GM21723 (cell line): ENCODE data around the gene GPD2.
"Not testable (repeated sequence)": the region's sequence is repeated elsewhere in the genome, so short reads cannot be mapped to it uniquely, and the experiment has no call there.

ENCODE experiments used
- ATAC-seq: cut with Tn5 transposase; IDR thresholded peaks from one replicate; pipeline ENCODE4 v1.9.1; 2021; ENCODE audit warnings: mild to moderate bottlenecking, moderate library complexity; ENCODE audit not compliant: unreplicated experiment

GPD2 gene

GRCh38 chr2:156473445-156473844 is 37.3 kb downstream of the GPD2 start:
- ATAC-seq, result no peak

DNA sequence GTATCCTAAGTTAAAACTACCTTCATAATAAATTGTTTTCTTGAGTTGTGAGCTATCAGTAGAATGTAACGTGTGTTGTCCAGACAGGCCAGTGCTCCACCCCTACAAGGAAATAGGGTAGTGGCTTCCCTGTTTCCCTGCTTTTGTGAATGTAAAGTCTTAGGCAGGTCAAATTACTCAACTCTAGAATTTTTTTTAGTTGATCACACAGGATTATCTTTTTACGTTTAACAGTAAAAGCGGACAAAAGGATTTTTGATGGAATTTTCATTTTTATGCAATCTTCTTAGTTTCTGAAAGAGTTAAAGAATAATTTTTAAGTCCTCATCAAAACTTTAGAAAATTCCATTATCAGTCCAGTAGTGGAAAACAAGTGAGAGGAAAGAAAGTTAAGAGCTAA is 38.2 kb downstream of the GPD2 start:
- no peak for ATAC-seq

DNA sequence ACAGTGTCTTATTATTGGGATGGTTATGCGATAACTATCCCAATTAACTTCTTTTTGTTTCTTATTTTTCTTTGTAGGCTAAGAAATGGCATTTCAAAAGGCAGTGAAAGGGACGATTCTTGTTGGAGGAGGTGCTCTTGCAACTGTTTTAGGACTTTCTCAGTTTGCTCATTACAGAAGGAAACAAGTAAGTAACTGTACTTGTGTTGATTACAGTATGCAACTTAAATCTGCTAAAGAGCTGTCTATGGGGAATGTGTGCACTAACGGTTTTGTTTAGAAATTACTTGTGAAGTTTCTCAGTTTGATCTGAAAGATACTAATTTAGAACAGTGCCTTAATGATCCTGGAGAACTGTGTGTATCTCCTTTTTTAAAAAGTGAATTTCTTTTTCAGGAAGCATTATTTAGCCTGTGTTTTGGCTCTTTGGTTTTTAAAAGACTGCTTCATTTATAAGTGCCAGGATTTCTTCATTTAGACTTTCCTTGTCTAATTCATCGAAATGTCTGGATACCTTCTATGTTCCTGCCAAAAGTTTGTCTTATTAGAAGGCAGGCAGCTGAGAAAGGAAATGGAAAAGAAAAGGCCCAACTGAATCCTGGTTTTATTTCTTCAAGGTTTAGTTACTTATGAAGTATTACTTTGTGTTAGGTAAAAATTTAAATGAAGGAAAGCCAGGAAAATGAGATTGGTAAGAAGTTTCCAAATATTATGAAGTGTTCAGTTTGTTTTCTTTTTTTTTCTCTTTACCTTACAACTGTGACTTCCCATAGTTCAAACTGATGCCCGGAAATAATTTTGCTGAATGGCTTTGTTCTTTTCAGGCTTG is 40.1 kb downstream of the GPD2 start:
- peak; percentile 64 for ATAC-seq

GRCh38 chr2:156476850-156477206 is 40.6 kb downstream of the GPD2 start:
- ATAC-seq, result peak; percentile 77

DNA sequence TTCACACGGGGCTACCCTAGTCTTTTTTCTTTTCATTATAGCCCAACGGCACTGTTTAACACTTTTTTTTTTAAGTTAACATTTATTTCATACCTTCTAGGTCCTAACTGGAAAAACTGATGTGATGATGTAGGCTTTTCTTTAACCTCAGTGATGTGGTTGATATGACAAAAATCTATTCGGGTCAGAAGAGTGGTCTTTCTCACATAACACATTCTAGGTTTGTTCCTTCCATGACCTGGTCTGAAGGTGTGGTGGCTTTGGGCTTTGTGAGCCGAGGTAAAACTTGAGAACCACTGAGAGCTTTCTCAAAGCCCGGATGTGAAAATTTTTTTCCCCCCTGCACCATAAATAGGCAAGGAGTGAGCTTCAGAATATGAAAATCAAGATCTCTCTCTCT is 44.2 kb downstream of the GPD2 start:
- ATAC-seq, result no peak

DNA sequence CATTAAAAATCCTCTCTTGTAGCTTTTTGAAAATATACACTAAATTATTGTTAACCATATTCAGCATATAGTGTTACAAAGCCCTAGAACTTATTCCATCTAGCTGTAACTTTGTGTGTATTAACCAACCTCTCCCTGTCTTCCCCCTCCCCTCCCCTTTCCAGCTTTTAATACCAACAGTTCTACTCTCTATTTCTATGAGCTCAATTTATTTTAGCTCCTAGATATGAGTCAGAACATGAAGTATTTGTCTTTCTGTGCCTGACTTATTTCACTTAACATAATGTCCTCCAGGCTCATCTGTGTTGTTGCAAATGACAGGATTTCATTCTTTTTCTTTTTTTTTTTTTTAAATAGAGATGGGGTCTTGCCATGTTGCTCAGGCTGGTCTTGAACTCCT is 45.1 kb downstream of the GPD2 start:
- ATAC-seq, result no peak

GRCh38 chr2:156483741-156484173 is 47.6 kb downstream of the GPD2 start:
- ATAC-seq, result no peak

GRCh38 chr2:156486147-156486546 is 50.0 kb downstream of the GPD2 start:
- no peak for ATAC-seq

DNA sequence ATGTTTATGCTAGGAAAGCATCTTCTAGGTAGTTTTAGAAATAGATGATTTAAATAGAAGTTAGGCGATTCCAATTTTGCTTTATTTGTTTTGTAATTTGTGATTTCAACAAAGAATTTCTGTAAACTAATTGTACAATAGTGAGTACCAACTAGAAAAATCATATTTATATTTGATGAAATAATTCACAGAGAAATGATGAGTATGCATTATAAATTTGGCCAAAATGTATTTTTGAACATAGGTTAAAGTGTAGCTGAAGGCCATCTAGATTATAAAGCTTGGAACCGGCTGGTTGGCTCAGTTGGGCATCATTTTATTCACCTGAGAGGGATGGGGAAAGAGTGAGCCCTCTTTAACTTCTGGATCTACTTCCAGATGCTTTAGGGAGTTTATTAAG is 50.4 kb downstream of the GPD2 start:
- ATAC-seq, result no peak

DNA sequence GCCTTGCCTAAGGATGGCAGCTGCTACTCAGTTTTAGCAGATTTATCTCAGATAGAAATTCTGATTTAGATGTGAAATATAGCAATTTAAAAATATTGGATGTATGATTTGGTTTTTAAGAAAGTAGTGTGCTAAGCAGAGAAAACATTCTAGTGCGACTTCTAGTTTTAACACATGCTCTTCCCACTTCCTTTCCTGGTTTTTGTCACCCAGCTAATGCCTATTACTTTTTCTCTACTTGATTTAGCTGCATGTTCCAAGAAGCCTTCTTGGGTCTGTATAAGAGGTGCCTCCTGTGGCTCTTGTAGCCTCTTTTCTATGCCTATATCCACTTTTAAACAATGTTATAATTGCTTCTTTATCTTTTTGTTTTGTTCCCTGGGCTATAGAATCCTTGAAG is 53.0 kb downstream of the GPD2 start:
- ATAC-seq, result no peak

GRCh38 chr2:156489750-156490465 is 53.7 kb downstream of the GPD2 start:
- ATAC-seq, result no peak

DNA sequence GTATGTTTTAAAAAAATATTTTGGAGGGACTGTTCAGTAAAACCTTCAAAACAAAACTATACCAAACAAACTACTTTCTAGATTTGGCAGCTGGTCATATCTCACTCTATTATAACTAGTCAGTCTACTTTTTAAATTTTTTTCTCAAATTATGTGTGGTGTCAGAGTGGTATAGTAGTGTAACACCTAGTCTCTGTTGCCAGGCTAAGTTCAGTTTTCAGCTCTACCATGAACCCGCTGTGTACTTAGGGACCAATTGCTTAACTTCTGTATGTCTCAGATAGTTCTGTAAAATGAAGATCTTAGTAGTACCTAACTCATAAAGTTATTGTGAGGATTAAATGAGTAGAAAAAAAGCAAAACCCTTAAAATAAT is 54.3 kb downstream of the GPD2 start:
- ATAC-seq, result no peak

DNA sequence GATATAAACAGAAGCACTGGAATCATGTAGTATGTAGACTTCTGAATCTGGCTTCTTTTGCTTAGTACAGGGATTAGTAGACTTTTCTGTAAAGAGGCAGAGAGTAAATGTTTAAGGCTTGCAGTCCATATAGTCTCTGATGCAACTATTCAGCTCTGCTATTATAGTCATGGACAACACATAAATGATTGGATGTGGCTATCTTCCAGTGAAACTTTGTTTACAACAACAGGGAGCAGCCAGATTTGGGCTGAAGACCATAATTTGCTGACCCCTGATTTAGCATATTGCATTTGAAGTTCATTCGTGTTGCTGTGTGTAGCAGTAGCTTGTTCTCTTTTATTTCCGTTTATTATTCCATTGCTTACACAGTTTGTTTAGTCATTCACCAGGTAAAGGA is 55.0 kb downstream of the GPD2 start:
- no peak for ATAC-seq

- no peak for ATAC-seq
Observed at GRCh38 chr2:156492979-156493378, 56.8 kb downstream of the GPD2 start.

DNA sequence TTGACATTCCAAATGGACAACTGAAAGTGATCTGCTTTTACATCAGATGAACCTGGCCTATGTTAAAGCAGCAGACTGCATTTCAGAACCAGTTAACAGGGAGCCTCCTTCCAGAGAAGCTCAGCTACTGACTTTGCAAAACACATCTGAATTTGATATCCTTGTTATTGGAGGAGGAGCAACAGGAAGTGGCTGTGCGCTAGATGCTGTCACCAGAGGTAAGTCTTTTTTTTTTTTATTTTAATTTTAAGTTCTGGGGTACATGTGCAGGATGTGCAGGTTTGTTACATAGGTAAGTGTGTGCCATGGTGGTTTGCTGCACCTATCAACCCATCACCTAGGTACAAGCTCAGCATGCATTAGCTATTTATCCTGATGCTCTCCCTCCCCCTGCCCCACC is 59.8 kb downstream of the GPD2 start:
- ATAC-seq, result not testable (repeated sequence)

- peak; percentile 76 for ATAC-seq
Observed at GRCh38 chr2:156505696-156506095, 69.5 kb downstream of the GPD2 start.

GRCh38 chr2:156511122-156511521 is 74.9 kb downstream of the GPD2 start:
- no peak for ATAC-seq

DNA sequence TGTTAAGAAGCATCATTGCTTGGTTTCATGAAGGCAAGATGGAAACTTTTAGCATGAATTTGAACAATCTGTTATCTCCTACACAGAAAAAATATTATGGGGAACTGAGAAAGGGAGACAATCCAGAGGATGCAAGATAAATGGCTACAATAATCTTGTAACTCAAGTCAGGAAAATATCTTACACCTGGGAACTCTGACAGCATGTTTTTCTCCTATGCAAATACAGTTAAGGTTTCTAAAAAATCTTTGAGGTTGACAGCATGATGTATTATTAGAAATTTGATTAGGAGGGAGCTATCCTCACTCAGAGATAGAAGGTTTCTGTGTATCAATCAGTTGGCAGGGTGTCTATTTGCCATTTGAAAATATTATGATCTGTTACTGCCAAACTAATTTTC is 75.6 kb downstream of the GPD2 start:
- ATAC-seq, result peak; percentile 76

GRCh38 chr2:156512451-156512850 is 76.3 kb downstream of the GPD2 start:
- no peak for ATAC-seq

GRCh38 chr2:156513219-156513618 is 77.0 kb downstream of the GPD2 start:
- ATAC-seq, result no peak

GRCh38 chr2:156517419-156517818 is 81.2 kb downstream of the GPD2 start:
- no peak for ATAC-seq

- no peak for ATAC-seq
Observed at GRCh38 chr2:156518138-156518537, 82.0 kb downstream of the GPD2 start.
